Neuronal stem cell (in vitro differentiated cells): ENCODE data around the gene C1RL.
A peak's percentile ranks its signal among the peaks of the same experiment; 100 is the strongest.

Source experiments
- DNase-seq: peaks from one replicate; pipeline ENCODE4 v3.0.0-alpha.2; 2013; ENCODE audit warnings: low spot score
- H2AFZ ChIP-seq: one replicate; pipeline ENCODE4 v1.6.1; 2013; ENCODE audit warnings: mild to moderate bottlenecking, low read length, inconsistent platforms
- H2AK5ac ChIP-seq: 2 replicates; pipeline ENCODE4 v1.6.1; 2013; ENCODE audit warnings: low read depth, mild to moderate bottlenecking, inconsistent platforms, low read length, moderate library complexity, mixed read lengths
- H2BK120ac ChIP-seq: 2 replicates; pipeline ENCODE4 v1.6.1; 2013; ENCODE audit warnings: low read depth, mild to moderate bottlenecking, inconsistent platforms, low read length, moderate library complexity, mixed read lengths
- H2BK12ac ChIP-seq: one replicate; pipeline ENCODE4 v1.6.1; 2013; ENCODE audit warnings: low read length, inconsistent platforms
- H2BK15ac ChIP-seq: 2 replicates; pipeline ENCODE4 v1.6.1; 2013; ENCODE audit warnings: mild to moderate bottlenecking, low read length, inconsistent platforms, mixed read lengths
- H2BK5ac ChIP-seq: one replicate; pipeline ENCODE4 v1.6.1; 2013; ENCODE audit warnings: inconsistent platforms, mild to moderate bottlenecking, low read length, moderate library complexity
- H3K14ac ChIP-seq: one replicate; pipeline ENCODE4 v1.6.1; 2013; ENCODE audit warnings: low read length, inconsistent platforms
- H3K18ac ChIP-seq: 2 replicates; pipeline ENCODE4 v1.6.1; 2013; ENCODE audit warnings: low read length, inconsistent platforms
- H3K23ac ChIP-seq: 2 replicates; pipeline ENCODE4 v1.6.1; 2013; ENCODE audit warnings: low read depth, mild to moderate bottlenecking, mixed read lengths, low read length, inconsistent platforms; ENCODE audit not compliant: poor library complexity
- H3K27ac ChIP-seq: replicated peaks from 3 replicates; pipeline ENCODE4 v1.5.1; 2013; ENCODE audit warnings: low read length, inconsistent platforms
- H3K27me3 ChIP-seq, 3 experiments: 2 replicates each; pipeline ENCODE4 v1.6.1; 2013; ENCODE audit warnings: low read length in 3 of 3, mild to moderate bottlenecking in 2 of 3, inconsistent platforms in 1 of 3, low read depth in 1 of 3, mixed read lengths in 1 of 3, moderate library complexity in 1 of 3; ENCODE audit not compliant: control insufficient read depth in 3 of 3, insufficient read depth in 3 of 3
- H3K36me3 ChIP-seq, 2 donors: replicated peaks in 1 of 2; 2 replicates each; pipeline ENCODE4 v1.6.1; 2013; ENCODE audit warnings: low read length in 2 of 2; ENCODE audit not compliant: control insufficient read depth in 2 of 2, insufficient read depth in 2 of 2
- H3K4ac ChIP-seq: 2 replicates; pipeline ENCODE4 v1.6.1; 2013; ENCODE audit warnings: inconsistent platforms, mild to moderate bottlenecking, low read length, moderate library complexity
- H3K4me1 ChIP-seq, 2 donors: 1 replicate in 1 of 2; 2 replicates in 1 of 2; pipeline ENCODE4 v1.6.1; 2013; ENCODE audit warnings: low read length in 2 of 2, low read depth in 1 of 2; ENCODE audit not compliant: control insufficient read depth in 2 of 2, insufficient read depth in 1 of 2
- H3K4me2 ChIP-seq: one replicate; pipeline ENCODE4 v1.6.1; 2013; ENCODE audit warnings: mild to moderate bottlenecking, low read length, inconsistent platforms; ENCODE audit not compliant: insufficient read depth, poor library complexity, severe bottlenecking
- H3K4me3 ChIP-seq, 2 donors: 2 replicates each; pipeline ENCODE4 v1.5.1; 2013; ENCODE audit warnings: low read length in 2 of 2, mild to moderate bottlenecking in 2 of 2, inconsistent platforms in 1 of 2, moderate library complexity in 1 of 2
- H3K79me1 ChIP-seq: one replicate; pipeline ENCODE4 v1.6.1; 2013; ENCODE audit warnings: low read depth, mild to moderate bottlenecking, inconsistent platforms, low read length, moderate library complexity
- H3K9ac ChIP-seq: one replicate; pipeline ENCODE4 v1.6.1; 2013; ENCODE audit warnings: mild to moderate bottlenecking, low read depth, low read length, inconsistent platforms; ENCODE audit not compliant: poor library complexity
- H3K9me3 ChIP-seq, 2 donors: replicated peaks in 1 of 2; 2 replicates each; pipeline versions ENCODE3 to v1.6.1; 2013; ENCODE audit warnings: low read length in 2 of 2, mild to moderate bottlenecking in 2 of 2, inconsistent platforms in 1 of 2, low read depth in 1 of 2, mixed read lengths in 1 of 2, moderate library complexity in 1 of 2; ENCODE audit not compliant: control insufficient read depth in 2 of 2, insufficient read depth in 1 of 2
- H4K8ac ChIP-seq: one replicate; pipeline ENCODE4 v1.6.1; 2013; ENCODE audit warnings: low read depth, mild to moderate bottlenecking, inconsistent platforms, low read length, moderate library complexity
- H4K91ac ChIP-seq: one replicate; pipeline ENCODE4 v1.6.1; 2013; ENCODE audit warnings: low read length, low read depth, mild to moderate bottlenecking, inconsistent platforms; ENCODE audit not compliant: poor library complexity
- WGBS, 2 donors: extraction: QIAGEN DNeasy Blood & Tissue Kit; methylation state at CpG; one replicate each; pipeline ENCODE4 v1.1.7; 2013; ENCODE audit warnings: missing lambda C conversion rate in 2 of 2, mixed read lengths in 1 of 2; ENCODE audit not compliant: insufficient read length in 2 of 2, insufficient replicate concordance in 1 of 2; ENCODE audit errors: extremely low coverage in 2 of 2; 5-methylcytosine and 5-hydroxymethylcytosine counted together

The C1RL gene

DNA sequence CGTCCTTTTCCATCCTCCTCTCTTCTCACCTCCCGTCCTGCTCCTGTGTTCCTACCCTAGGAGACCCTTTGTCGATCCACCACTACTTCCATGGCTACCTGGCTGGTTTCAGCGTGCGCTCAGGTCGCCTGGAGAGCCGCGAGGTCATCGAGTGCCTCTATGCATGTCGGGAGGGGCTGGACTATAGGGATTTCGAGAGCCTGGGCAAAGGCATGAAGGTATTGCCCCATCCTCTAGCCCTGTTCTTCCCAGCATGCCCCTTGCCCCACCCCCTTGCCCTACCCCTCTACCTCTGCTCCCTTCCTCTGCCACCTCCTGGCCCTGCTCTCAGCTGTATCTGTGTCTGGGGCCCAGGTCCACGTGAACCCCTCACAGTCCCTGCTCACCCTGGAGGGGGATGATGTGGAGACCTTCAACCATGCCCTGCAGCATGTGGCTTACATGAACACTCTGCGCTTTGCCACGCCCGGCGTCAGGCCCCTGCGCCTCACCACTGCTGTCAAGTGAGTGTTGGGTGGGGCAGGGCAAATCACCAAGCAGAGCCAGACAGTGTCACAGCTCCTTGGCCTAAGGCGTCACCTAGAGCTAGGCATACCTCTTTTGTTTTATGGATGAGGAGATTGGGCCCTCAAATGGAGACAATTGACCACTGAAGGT is 33.9 kb upstream of the C1RL start:
- Histone ChIP-seq H3K27ac (no peak overlapping the region), H2AFZ (no peak overlapping the region), H3K9me3 (no peaks in the 10 kb centered on the region), H3K14ac (no peak overlapping the region), H3K36me3 (peaks cover 4 to 61% of the 10 kb centered on the region in 2 donors), H2BK12ac (no peak overlapping the region), H2BK15ac (no peak overlapping the region), H3K4ac (no peak overlapping the region), H3K4me3 (no peak overlapping the region), H3K79me1 (no peaks in the 10 kb centered on the region), H3K18ac (no peak overlapping the region), H2BK120ac (no peak overlapping the region), H3K9ac (no peak overlapping the region), H3K23ac (peak overlapping the region; percentile 34), H3K4me1 (no peaks in the 10 kb centered on the region), H2AK5ac (no peak overlapping the region), H2BK5ac (peak overlapping the region; percentile 49), H4K8ac (no peak overlapping the region), H3K4me2 (no peak overlapping the region), H4K91ac (no peak overlapping the region), H3K27me3 (no peaks in the 10 kb centered on the region)
- WGBS, 2 donors = no CpG with 5 or more reads among the region's 18 CpGs
- no peak for DNase-seq

DNA sequence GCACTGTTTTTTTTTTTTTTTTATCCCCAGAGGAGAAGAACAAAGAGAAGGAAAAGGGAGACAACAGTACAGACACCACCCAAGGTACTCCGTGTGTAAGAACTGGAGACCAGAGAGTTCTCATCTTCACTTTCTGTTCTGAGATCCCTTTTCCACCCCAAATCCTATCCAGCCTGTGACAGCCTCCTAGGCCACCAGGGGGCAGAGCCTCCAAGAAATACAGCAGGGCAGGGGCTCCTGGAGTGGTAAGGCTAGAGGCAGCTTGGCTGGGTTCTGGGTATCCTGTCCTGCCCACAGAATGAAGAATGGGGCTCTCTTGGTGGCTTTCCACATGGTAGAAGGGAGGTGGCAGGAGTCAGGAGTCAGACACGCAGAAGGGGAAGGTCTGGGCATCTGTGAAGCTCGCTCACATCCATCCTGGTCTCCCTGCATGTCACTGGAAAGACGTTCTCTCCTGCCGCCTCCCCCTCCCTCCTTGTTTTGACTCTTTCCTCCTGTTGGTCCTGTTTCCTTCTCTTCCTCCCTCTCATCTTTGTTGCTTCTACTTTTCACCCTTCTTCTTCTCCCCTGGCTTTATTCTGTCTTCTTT is 33.1 kb upstream of the C1RL start:
- Histone ChIP-seq H4K8ac (no peak overlapping the region), H2AK5ac (no peak overlapping the region), H3K4ac (no peak overlapping the region), H3K18ac (no peak overlapping the region), H3K4me1 (no peaks in the 10 kb centered on the region), H2BK12ac (no peak overlapping the region), H3K9ac (no peak overlapping the region), H2BK5ac (no peak overlapping the region), H3K4me3 (no peak overlapping the region), H2AFZ (no peak overlapping the region), H3K79me1 (no peaks in the 10 kb centered on the region), H3K23ac (no peak overlapping the region), H3K36me3 (peaks cover 6 to 69% of the 10 kb centered on the region in 2 donors), H3K14ac (no peak overlapping the region), H2BK15ac (no peak overlapping the region), H3K27me3 (no peaks in the 10 kb centered on the region), H3K4me2 (no peak overlapping the region), H3K9me3 (no peaks in the 10 kb centered on the region), H4K91ac (no peak overlapping the region), H3K27ac (no peak overlapping the region), H2BK120ac (no peak overlapping the region)
- no CpG with 5 or more reads among the region's 5 CpGs for WGBS, 2 donors
- peak; percentile 39 for DNase-seq

DNA sequence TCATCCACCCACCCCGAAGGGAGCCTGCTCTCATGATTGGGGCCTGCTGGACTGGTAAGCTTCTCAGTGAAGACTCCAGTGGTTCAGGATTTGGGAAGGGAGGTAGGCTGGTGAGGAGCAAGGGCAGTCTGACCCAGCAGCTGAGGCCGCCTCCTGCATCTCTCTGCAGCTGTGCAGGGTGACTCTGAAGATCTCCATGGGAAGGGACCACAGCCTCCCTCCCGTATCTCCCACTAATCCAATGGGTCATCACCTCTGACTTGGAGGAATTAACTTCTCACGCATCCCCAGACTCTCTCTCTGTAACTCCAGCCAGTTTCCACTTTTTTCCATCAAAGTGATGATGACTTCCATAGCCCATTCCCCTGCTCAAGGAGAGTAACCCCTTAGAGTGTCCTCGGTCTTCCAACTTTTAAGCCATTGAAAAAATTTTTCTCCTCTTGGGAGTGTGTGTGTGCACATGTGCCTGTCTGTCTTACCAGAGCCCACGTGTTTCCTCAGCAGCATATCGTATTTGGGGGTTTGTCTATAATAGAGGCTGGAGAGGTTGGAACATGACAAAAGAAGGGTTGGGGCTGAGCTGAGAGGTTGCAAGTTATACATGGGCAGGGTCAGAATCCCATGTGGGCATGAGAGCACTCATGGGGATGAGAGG is 32.5 kb upstream of the C1RL start:
- H3K14ac ChIP-seq = no peak overlapping the region
- peaks cover 12 to 70% of the 10 kb centered on the region in 2 donors for H3K36me3 ChIP-seq
- no peak overlapping the region for H3K27ac ChIP-seq
- no peak overlapping the region for H3K4me3 ChIP-seq
- no peak overlapping the region for H2AK5ac ChIP-seq
- no peak overlapping the region for H2AFZ ChIP-seq
- DNase-seq = no peak
- no peaks in the 10 kb centered on the region for H3K9me3 ChIP-seq
- no peak overlapping the region for H2BK5ac ChIP-seq
- H3K9ac ChIP-seq = no peak overlapping the region
- no peak overlapping the region for H4K91ac ChIP-seq
- H3K23ac ChIP-seq = no peak overlapping the region
- no peaks in the 10 kb centered on the region for H3K79me1 ChIP-seq
- H2BK120ac ChIP-seq = no peak overlapping the region
- H2BK12ac ChIP-seq = no peak overlapping the region
- H3K4ac ChIP-seq = no peak overlapping the region
- H3K4me2 ChIP-seq = no peak overlapping the region
- WGBS, 2 donors = no CpG with 5 or more reads among the region's 7 CpGs
- no peaks in the 10 kb centered on the region for H3K27me3 ChIP-seq
- H3K4me1 ChIP-seq = no peaks in the 10 kb centered on the region
- H3K18ac ChIP-seq = no peak overlapping the region
- no peak overlapping the region for H2BK15ac ChIP-seq
- H4K8ac ChIP-seq = no peak overlapping the region

- no peak overlapping the region for H3K4me2 ChIP-seq
- H3K79me1 ChIP-seq = no peaks in the 10 kb centered on the region
- no peak overlapping the region for H3K4ac ChIP-seq
- H2AFZ ChIP-seq = no peak overlapping the region
- no peaks in the 10 kb centered on the region for H3K9me3 ChIP-seq
- no peak for DNase-seq
- H3K18ac ChIP-seq = no peak overlapping the region
- H3K4me1 ChIP-seq = no peaks in the 10 kb centered on the region
- H2BK120ac ChIP-seq = no peak overlapping the region
- H2BK12ac ChIP-seq = no peak overlapping the region
- no peak overlapping the region for H2AK5ac ChIP-seq
- H4K8ac ChIP-seq = no peak overlapping the region
- no peak overlapping the region for H3K27ac ChIP-seq
- H3K9ac ChIP-seq = no peak overlapping the region
- no peak overlapping the region for H2BK15ac ChIP-seq
- no CpG with 5 or more reads among the region's 2 CpGs for WGBS, 2 donors
- no peak overlapping the region for H3K14ac ChIP-seq
- peaks cover 28 to 80% of the 10 kb centered on the region in 2 donors for H3K36me3 ChIP-seq
- no peaks in the 10 kb centered on the region for H3K27me3 ChIP-seq
- no peak overlapping the region for H2BK5ac ChIP-seq
- H3K4me3 ChIP-seq = no peak overlapping the region
- H4K91ac ChIP-seq = no peak overlapping the region
- H3K23ac ChIP-seq = no peak overlapping the region
Observed at GRCh38 chr12:7139200-7139599, 30.2 kb upstream of the C1RL start.
